OCI-M1 (cell line): Measurements from ENCODE around the gene KDM2A.

ENCODE experiments used
- DNase-seq: peaks from one replicate; lab custom pipeline; 2025; lab: John Stamatoyannopoulos, UW

The KDM2A gene

DNA sequence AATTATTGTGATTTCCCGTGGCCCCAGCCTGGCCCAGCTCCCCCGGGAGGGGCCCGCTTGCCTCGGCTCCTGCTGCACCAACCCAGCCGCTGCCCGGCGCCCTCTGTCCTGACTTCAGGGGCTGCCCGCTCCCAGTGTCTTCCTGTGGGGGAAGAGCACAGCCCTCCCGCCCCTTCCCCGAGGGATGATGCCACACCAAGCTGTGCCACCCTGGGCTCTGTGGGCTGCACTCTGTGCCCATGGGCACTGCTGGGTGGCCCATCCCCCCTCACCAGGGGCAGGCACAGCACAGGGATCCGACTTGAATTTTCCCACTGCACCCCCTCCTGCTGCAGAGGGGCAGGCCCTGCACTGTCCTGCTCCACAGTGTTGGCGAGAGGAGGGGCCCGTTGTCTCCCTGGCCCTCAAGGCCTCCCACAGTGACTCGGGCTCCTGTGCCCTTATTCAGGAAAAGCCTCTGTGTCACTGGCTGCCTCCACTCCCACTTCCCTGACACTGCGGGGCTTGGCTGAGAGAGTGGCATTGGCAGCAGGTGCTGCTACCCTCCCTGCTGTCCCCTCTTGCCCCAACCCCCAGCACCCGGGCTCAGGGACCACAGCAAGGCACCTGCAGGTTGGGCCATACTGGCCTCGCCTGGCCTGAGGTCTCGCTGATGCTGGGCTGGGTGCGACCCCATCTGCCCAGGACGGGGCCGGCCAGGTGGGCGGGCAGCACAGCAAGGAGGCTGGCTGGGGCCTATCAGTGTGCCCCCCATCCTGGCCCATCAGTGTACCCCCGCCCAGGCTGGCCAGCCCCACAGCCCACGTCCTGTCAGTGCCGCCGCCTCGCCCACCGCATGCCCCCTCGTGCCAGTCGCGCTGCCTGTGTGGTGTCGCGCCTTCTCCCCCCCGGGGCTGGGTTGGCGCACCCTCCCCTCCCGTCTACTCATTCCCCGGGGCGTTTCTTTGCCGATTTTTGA is 166.8 kb downstream of the KDM2A start:
- no peak for DNase-seq

DNA sequence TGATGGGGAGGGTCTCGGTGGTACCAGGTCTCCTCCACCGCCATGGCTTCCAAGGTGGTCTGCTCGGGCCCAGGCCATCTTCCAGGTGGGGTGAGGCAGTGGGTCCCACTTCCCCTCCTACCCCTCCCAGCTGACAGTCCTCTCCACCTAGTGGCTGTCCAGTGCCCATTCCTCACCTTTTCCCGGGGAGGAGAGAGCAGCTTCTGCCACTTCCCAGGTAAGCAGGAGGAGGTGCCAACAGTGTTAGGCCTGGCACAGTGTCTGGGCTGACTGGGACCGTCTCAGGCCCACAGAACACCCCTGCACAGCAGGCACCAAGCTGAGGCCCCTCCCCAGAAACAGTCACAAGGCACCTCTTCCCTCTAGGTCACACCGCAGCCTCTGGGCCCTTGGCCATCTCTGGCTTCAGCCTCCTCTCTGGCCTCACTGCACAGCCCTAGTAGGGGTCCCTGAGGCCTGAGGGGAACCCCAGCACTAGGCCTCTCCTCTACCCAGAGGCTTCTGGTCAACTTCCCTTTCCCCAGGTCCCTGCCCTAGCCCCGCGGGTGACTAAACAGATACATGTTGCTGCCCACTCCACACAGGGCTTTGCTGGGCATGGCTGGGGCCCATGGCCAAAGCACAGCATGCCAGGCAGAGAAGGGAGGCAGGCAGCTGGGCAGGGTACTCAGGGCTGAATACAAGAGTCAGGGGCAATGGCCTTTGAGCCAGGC is 167.7 kb downstream of the KDM2A start:
- no peak for DNase-seq

DNA sequence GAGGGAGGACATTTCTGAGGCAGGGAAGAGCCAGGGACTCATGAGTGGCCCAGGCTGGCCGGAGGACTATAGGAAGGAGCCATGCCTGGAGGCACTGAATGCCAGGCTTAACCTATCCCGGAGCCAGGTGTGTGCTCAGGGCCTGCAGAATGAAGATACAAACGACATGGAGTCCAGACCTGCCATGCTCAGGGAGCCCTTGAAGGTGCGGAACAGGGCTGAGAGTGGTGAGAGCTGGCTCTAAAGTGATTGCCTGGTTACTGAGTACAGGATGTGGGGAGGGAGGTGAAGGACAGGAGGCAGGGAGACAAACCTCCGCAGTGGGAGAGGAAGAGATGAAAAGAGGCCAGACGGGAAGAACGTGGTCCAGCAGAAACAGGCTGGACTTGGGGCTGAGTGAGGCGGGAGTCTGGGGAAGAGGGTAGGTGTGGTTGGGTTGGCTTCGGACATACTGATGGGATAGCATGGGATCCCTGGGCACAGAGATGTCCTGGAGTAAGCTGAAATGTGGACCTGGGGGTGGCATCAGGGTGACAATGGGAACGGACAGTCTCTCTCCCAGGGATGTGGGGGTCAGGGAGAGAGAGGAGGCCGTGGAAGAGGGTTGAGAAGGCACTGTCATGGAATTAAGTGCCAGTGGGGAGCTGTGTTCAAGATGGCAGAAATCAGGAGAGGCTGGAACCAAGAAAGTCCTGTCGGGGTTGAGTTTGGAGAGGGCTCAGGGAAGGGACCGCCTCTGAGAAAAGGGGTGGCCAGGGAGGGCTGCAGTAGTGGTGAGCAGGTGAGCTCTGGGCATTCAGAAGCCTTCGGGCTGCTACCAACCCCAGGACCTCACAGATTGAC is 168.5 kb downstream of the KDM2A start:
- DNase-seq, result no peak

DNA sequence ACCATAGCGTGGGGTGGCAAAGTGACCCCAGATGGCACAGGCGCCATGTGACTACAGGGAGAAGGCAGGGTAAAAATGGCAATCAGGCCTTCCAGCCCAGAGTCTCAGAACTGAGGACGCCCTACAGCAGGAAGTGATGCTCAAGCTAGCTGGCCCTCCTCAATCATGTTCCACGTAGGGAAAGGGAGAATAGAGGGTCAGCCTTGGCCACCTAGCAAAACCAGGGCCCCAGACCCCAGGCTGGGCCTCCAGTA is 169.1 kb downstream of the KDM2A start:
- DNase-seq, result no peak

DNA sequence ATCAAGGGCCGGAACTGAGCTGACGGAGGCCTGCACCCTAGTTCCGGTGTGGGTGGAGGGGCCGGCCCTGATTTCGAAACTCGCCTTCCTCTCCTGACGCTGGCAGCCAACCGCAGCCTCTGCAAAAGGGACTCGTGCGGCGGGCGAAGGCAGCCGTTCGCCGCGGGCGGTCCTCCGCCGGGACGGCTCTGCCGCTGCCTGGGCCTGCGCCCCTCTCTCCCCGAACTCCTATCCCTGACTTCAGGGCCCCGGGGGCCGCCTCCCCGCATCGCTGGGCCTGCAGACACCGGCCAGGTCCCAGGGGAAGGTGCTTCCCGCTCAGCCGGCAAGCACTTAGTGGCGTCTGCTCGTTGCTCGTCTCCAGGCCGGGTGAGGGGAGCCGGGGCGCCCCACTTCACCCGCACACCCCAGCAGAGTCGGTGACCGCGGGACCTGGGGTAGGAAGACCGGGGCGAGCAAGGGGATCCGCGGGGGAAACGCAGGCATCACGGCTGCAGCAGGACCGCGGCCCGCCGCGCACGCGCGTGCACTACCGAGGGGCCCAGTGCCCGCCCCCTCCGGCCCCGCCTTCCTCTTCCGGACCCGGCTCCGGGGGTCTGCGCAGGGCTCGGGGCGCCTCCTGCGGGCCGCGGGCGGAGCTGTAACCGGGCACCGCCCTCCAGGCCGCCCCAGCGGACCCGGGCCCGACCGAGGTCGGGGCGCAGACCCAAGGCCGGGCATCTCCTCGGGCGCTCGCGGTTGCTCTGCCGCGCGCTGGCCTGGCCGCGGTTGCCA is 169.6 kb downstream of the KDM2A start:
- peak; percentile 94 for DNase-seq

DNA sequence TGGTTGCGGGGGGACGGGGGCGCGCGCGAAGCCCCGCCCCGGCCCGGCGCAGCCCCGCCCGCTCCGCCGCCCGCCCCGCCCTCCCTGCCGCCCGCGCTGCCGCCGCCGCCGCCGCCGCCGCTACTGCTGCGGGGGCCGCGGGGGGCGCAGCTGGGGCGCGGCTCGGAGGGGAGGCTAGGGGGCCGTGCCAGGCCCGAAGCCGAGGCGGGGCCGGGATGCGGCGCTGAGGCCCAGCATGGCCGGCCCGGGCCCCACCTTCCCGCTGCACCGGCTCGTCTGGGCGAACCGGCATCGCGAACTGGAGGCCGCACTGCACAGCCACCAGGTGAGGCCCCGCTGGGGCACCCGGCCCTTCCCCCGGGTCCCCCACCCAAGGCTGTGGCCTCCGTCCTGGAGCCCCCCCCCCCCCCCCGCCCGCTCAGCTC is 170.2 kb downstream of the KDM2A start, which contains the start of gene ANKRD13D:
Gene ANKRD13D (plus strand): TSS at position 78 of the 425 bp plus-strand sequence. CDS start 158 bp downstream, at position 236.
- no peak for DNase-seq

DNA sequence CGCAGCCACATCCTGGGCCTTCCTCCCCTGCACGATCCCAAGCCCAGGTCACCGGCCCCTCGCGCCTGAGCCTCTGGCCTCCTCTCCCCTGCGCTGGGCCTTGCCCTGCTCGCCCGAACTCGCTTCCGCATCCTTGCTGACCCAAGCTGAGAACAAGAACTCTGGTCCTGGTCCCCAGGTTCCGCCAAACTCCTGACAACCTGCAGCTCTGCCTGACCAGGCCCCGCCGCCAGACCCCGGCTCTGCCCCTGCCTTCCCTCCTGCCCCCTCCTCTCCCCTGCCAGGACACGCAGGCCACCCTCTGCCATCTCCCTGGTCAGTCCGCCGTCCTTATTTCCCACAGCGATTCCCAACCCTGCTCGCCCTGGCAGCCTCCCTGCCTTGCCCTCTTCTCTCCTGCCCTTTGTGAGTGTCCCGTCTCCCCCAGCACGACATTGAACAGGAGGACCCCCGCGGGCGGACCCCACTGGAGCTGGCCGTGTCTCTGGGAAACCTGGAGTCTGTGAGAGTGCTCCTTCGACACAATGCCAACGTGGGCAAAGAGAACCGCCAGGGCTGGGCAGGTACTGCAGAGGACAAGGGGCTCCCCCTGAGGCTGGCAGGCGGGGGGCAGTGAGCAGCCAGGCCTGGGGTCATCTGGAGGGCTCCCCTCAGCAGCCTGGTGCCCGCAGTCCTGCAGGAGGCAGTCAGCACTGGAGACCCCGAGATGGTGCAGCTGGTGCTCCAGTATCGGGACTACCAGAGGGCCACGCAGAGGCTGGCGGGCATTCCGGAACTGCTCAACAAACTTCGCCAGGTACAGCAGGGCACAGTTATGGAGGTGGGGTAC is 170.8 kb downstream of the KDM2A start:
- DNase-seq, result peak; percentile 64

DNA sequence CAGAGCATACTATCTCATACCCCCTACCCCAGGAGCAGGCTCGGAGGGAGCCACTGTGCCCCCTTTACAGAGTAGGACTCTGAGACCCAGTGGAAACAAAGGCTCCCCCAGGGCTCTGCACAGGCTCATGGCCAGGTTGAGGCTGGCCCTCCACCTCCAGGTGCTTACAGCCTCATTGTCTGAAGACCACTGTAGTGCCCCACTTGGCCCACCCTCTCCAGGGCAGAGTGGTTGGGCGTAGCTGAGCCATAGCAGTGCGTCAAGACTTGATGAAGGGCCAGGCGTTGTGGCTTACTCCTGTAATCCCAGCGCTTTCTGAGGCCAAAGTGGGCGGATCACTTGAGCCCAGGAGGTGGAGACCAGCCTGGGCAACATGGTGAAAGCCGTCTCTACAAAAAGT is 171.7 kb downstream of the KDM2A start:
- DNase-seq, result no peak

DNA sequence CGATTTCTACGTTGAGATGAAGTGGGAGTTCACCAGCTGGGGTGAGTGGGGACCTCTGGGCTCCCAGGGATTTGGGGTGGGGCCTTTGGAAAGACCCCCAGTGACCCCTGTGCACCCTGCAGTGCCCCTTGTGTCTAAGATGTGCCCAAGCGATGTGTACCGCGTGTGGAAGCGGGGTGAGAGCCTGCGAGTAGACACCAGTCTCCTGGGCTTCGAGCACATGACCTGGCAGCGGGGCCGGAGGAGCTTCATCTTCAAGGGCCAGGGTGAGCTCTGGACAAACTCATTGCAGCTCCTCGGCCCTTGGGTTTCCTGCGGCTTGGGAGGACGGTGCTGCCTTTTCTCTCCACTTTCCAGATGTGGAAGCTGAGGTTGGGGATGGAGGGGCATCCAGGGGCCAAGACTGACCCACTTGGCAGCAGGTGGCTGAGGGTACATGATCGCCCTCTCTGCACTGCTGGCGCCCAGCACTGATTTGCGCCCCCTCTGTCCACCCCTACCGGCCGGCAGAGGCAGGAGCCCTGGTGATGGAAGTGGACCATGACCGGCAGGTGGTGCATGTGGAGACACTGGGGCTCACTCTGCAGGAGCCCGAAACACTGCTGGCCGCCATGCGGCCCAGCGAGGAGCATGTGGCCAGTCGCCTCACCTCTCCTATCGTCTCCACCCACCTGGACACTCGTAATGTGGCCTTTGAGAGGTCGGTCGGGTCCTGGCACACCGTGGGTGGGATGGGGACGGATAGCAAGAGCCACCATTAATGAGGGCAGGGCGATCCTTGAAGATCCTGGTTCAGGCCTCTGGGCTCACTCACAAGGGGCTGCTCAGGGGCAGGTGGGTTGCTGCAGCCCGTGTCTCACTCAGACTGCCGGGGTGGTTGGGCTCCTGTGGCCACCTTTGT is 172.7 kb downstream of the KDM2A start:
- no peak for DNase-seq

DNA sequence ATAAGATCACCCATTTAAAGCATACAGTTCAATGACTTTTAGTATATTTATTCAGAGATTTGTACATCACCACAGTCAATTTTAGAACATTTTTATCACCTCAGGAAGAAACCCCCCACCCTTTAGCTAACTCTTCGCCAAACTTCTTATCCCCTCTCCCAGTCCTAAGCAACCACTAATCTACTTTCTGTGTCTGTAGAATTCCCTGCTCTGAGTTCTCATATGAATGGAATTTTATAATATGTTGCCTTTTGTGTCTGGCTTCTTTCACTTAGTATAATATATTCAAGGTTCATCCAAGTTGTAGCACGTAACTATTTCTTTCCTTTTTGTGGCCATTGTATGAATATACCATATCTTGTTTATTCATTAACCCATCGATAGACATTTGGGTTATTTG is 173.6 kb downstream of the KDM2A start:
- DNase-seq, result no peak

DNA sequence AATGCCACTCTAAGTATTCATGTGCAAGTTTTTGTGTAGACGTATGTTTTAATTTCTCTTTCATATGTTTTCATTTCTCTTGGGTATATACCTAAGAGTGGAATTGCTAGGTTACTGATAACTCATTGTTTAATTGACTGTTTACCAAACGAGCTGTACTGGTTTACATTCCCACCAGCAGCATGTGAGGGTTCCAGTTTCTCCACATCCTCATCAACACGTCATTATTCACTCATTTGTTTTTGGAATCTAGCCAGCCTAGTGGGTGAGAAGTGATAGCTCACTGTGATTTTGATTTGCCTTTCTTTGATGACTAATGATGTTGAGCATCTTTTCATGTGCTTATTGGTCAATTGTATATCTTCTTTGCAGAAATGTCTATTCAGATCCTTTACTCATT is 174.0 kb downstream of the KDM2A start:
- no peak for DNase-seq

DNA sequence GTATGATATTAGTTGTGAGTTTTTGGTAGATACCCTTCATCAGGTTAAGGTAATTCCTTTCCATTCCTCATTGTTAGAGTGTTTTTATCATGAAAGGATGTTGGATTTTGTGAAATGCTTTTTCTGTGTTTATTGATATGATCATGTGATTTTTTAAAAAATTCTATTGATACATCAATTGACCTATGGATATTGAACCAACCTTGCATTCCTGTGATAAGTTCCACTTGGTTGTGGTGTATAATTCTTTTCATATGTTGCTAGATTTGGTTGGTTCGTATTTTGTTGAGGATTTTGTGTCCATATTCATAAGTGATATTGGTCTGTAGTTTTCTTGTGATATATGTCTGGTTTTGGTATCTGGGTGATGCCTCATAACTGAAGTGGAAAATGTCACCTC is 176.8 kb downstream of the KDM2A start:
- peak; percentile 33 for DNase-seq

DNA sequence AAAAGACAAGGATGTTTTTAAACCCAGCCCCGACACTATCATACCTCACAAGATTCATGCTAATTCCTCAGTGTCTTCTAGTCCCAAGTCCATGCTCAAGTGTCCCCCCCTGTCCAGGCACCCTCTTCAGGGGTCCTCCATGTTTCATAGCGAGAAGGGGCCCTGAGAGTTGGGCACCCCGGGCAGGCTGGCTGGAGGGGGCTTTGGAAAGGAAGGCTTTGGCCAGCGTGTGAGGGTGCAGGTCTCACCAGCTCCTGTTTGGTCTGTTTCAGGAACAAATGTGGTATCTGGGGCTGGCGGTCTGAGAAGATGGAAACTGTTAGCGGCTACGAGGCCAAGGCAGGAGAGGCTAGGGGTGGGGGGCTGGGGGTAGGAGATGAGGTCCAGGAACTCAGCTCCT is 179.7 kb downstream of the KDM2A start:
- DNase-seq, result no peak

DNA sequence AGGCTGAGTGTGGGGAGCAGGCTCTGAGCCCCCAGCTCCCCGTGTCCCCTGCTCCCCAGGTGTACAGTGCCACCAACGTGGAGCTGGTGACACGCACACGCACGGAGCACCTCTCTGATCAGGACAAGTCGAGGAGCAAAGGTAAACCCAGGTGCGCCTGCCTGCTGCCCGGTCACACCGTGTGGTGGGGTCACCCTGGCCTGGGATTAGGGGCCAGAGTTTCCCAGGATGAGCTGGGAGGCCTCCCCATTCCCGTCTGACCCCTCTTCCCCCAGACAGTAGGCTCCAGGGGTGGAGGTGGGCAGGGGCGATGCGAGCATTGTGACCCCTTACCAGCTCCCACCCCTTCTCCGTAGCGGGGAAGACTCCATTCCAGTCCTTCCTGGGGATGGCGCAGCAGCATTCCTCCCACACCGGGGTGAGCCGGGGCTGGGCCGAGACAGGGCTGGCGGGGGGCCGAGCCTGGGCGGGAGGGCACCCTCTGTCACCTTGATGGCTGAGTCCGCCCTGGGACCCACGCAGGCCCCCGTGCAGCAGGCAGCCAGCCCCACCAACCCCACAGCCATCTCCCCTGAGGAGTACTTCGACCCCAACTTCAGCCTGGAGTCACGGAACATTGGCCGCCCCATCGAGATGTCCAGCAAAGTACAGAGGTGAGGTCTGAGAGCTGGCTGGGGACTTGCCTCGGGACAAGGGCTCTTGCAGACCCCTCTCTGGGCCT is 180.6 kb downstream of the KDM2A start:
- no peak for DNase-seq

DNA sequence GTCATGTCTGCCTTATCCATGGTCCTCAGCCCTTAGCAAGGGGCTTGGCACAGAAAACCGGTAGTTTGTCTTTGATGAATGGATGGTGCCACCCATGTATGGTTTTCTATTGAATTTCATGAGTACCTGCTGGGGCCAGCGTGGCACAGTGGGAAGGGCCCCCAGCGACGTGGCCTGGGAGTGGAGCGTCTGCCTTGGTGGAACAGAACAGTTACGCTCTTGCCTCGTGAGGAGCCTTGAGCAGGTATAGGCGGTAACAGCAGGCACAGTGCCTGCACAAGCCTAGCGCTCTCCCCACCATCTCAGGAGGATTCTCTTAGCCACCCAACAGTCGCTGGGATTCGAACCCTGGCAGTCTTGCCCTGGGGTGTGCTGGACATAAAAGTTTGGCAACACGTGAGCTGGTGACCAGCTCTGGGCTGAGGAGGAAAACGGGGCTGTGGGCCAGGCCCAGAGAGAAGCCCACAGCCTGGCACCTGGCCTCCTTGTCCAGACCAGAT is 181.2 kb downstream of the KDM2A start:
- DNase-seq, result no peak

DNA sequence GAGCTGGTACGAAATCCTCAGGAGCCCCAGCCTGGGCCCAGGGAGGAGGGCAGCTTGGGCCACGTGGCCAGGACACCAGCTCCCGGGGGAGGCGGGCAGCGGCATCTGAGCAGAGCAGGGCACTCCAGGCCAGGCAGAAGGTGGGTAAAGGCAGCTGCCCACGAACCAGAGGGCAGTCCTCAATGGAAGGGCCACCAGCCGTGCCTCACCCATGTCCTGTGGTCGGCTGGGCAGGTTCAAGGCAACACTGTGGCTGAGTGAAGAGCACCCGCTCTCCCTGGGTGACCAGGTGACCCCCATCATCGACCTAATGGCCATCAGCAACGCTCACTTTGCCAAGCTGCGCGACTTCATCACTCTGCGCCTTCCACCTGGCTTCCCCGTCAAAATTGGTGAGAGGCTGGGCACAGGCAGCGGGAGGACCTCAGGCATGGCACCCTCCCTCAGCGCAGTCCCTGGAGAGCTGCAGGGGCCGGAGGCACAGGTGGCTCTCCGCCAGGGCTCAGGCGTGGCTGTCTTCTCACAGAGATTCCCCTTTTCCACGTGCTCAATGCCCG is 181.8 kb downstream of the KDM2A start:
- no peak for DNase-seq

DNA sequence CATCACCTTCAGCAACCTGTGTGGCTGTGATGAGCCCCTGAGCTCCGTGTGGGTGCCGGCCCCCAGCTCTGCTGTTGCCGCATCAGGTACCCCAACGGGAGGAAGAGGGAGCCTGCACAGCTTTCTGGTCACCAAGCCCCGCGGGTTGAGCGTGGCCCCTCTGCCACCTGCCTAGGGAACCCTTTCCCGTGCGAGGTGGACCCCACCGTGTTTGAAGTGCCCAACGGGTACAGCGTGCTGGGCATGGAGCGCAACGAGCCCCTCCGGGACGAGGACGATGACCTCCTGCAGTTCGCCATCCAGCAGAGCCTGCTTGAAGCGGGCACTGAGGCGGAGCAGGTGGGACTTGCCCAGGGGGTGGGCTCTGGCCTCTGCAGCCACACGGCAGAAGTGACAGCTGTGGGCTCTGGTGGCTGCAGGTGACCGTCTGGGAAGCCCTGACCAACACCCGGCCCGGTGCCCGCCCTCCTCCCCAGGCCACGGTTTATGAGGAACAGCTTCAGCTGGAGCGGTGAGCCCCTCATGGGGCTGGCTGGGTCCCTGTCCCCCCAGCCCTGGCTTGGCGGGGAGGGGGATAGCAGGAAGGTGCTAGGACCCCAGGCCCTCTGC is 182.4 kb downstream of the KDM2A start:
- DNase-seq, result no peak

DNA sequence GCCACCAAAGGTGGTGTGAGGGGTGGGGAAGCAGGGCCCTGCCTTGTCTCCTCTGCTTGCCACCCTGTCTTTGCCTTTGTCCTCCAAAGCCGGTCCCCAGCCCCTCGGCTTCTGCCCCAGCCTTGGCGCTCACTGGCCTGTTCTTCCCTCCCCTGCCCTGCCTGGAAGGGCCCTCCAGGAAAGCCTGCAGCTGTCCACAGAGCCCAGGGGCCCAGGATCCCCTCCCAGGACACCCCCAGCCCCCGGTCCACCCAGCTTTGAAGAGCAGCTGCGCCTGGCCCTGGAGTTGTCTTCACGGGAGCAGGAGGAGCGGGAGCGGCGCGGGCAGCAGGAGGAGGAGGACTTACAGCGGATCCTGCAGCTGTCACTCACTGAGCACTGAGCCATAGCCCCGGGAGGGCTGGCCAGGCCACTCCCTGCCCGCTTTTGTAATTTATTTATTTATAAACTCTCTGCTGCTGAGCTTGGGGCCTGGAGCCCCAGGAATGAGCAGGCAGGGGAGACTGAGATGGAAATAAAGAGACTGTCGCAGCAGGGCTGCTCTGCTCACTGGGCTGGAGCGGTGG is 183.0 kb downstream of the KDM2A start:
- DNase-seq, result no peak
